Mononuclear cell (primary cell): ENCODE data around the gene SSB. TPM values are rescaled to one million over a fixed set of nuclear protein-coding genes. Genes with fewer than 3 reads are reported as not detected.
"Not testable (repeated sequence)": the region's sequence is repeated elsewhere in the genome, so short reads cannot be mapped to it uniquely, and the experiment has no call there.

ENCODE experiments used
- H3K27me3 ChIP-seq: 2 replicates; pipeline ENCODE4 v1.6.0; 2011; ENCODE audit warnings: low read length, control low read depth; ENCODE audit not compliant: insufficient read depth
- H3K4me1 ChIP-seq: 2 replicates; pipeline ENCODE4 v1.5.1; 2011; ENCODE audit warnings: mild to moderate bottlenecking, low read length, control low read depth; ENCODE audit not compliant: insufficient read depth
- H3K4me3 ChIP-seq: 2 replicates; pipeline ENCODE4 v1.5.1; 2011; ENCODE audit warnings: mild to moderate bottlenecking, low read length, moderate library complexity
- H3K9me3 ChIP-seq: 2 replicates; pipeline ENCODE4 v1.5.1; 2011; ENCODE audit warnings: low read depth, mild to moderate bottlenecking, control low read depth, low read length
- total RNA-seq: library from RNA; depleted of rRNA; stranded (reverse); fragments of >200 nt; gene quantifications from one replicate; pipeline ENCODE4 v1.2.3, GENCODE V29; 2012

The SSB gene
- total RNA-seq, 1 donor = 93.2 TPM

GRCh38 chr2:169839954-169840746, 41.5 kb downstream of the SSB start:
- H3K4me3 ChIP-seq = no peak overlapping the region
- no peaks in the 10 kb centered on the region for H3K9me3 ChIP-seq
- no peaks in the 10 kb centered on the region for H3K27me3 ChIP-seq
- H3K4me1 ChIP-seq = peaks cover 5% of the 10 kb centered on the region

- no peaks in the 10 kb centered on the region for H3K9me3 ChIP-seq
- H3K4me3 ChIP-seq = no peak overlapping the region
- H3K27me3 ChIP-seq = no peaks in the 10 kb centered on the region
- peaks cover 5% of the 10 kb centered on the region for H3K4me1 ChIP-seq
Observed at GRCh38 chr2:169840747-169841142, 42.1 kb downstream of the SSB start.

- not testable (repeated sequence) for H3K27me3 ChIP-seq, H3K4me3 ChIP-seq
Observed at GRCh38 chr2:169841625-169842024, 43.0 kb downstream of the SSB start.

GRCh38 chr2:169845016-169845415, 46.3 kb downstream of the SSB start:
- Histone ChIP-seq H3K4me3 (no peak overlapping the region), H3K4me1 (peaks cover 9% of the 10 kb centered on the region), H3K27me3 (no peaks in the 10 kb centered on the region), H3K9me3 (no peaks in the 10 kb centered on the region)

More at GRCh38 chr2:169841625-169842024, 43.0 kb downstream of the SSB start:
- not testable (repeated sequence) for H3K9me3 ChIP-seq, H3K4me1 ChIP-seq

- H3K4me3 ChIP-seq, H3K4me1 ChIP-seq, H3K9me3 ChIP-seq, H3K27me3 ChIP-seq: not testable (repeated sequence)
Observed at GRCh38 chr2:169848959-169849693, 50.5 kb downstream of the SSB start.

- H3K4me3 ChIP-seq = no peak overlapping the region
- no peaks in the 10 kb centered on the region for H3K27me3 ChIP-seq
- H3K9me3 ChIP-seq = no peaks in the 10 kb centered on the region
- peaks cover 9% of the 10 kb centered on the region for H3K4me1 ChIP-seq
Observed at GRCh38 chr2:169849710-169850109, 51.0 kb downstream of the SSB start.

GRCh38 chr2:169853041-169853668, 54.5 kb downstream of the SSB start:
- Histone ChIP-seq H3K4me3 (no peak overlapping the region), H3K9me3 (no peaks in the 10 kb centered on the region), H3K27me3 (no peaks in the 10 kb centered on the region), H3K4me1 (peaks cover 9% of the 10 kb centered on the region)

GRCh38 chr2:169855281-169856258, 56.9 kb downstream of the SSB start:
- not testable (repeated sequence) for H3K4me3 ChIP-seq

GRCh38 chr2:169859423-169859822, 60.8 kb downstream of the SSB start:
- no peaks in the 10 kb centered on the region for H3K27me3 ChIP-seq
- no peaks in the 10 kb centered on the region for H3K9me3 ChIP-seq
- H3K4me3 ChIP-seq = no peak overlapping the region
- H3K4me1 ChIP-seq = no peaks in the 10 kb centered on the region

More at GRCh38 chr2:169855281-169856258, 56.9 kb downstream of the SSB start:
- H3K27me3 ChIP-seq, H3K9me3 ChIP-seq, H3K4me1 ChIP-seq: not testable (repeated sequence)

GRCh38 chr2:169860149-169860548, 61.5 kb downstream of the SSB start:
- Histone ChIP-seq H3K9me3 (no peaks in the 10 kb centered on the region), H3K4me1 (no peaks in the 10 kb centered on the region), H3K4me3 (no peak overlapping the region), H3K27me3 (no peaks in the 10 kb centered on the region)

Other genes with a start within 250 kb of the SSB start
- gene FASTKD1, start 225.0 kb upstream of the SSB start, total RNA-seq = 8.1 TPM
- gene PPIG, start 214.5 kb upstream of the SSB start, total RNA-seq = 60.1 TPM
- gene CFAP210, start 104.5 kb upstream of the SSB start, total RNA-seq = 0.10 TPM
- gene PHOSPHO2, start 104.4 kb upstream of the SSB start, total RNA-seq = 3.6 TPM
- gene KLHL23, start 65.0 kb upstream of the SSB start, total RNA-seq = 0.42 TPM
- gene METTL5, start 26.0 kb downstream of the SSB start, total RNA-seq = 30.1 TPM
- 38.5 TPM for gene UBR3, start 28.6 kb downstream of the SSB start, total RNA-seq